Measurements from ENCODE around the gene GGT5. TPM values are rescaled to one million over a fixed set of nuclear protein-coding genes. Genes with fewer than 3 reads are reported as not detected.
"Not testable (repeated sequence)": the region's sequence is repeated elsewhere in the genome, so short reads cannot be mapped to it uniquely, and the experiment has no call there.

Gene GGT5
- total RNA-seq, 2 donors from 2014 or later: 24.9 to 41.2 TPM

GRCh38 chr22:24240381-24240780 lies 4.5 kb downstream of the GGT5 start:
- no peak for DNase-seq

GRCh38 chr22:24238101-24238694 lies 6.7 kb downstream of the GGT5 start:
- intact Hi-C loops (cut with DNase I); H3K36me3 ChIP-seq (replicated peaks in 1 of 2; ENCODE audit: insufficient read depth in 1 of 2, low read depth in 2 of 2); H3K27me3 ChIP-seq; DNase-seq; H3K27ac ChIP-seq; H3K4me1 ChIP-seq; ATAC-seq; H3K9me3 ChIP-seq; H3K4me3 ChIP-seq: not testable (repeated sequence)
- 88 to 93% methylated on average over 13 of the region's 13 CpGs for whole genome bisulfite sequencing, 2 donors

More at GRCh38 chr22:24240381-24240780, 4.5 kb downstream of the GGT5 start:
- H3K27ac ChIP-seq: no peak overlapping the region
- H3K9me3 ChIP-seq: no peaks in the 10 kb centered on the region
- no peak for ATAC-seq
- H3K36me3 ChIP-seq (replicated peaks in 1 of 2; ENCODE audit: insufficient read depth in 1 of 2, low read depth in 2 of 2): no peaks in the 10 kb centered on the region
- intact Hi-C loops (cut with DNase I): no loop called here
- no peak overlapping the region for H3K4me3 ChIP-seq
- WGBS, 2 donors: 77 to 84% methylated on average over 6 of the region's 6 CpGs
- H3K27me3 ChIP-seq: no peaks in the 10 kb centered on the region
- TF ChIP-seq POLR2A (IDR thresholded peaks at IDR 0.05): no peak
- TF ChIP-seq CTCF (IDR thresholded peaks at IDR 0.05): no peak
- H3K4me1 ChIP-seq: peaks cover 7% of the 10 kb centered on the region

- TF ChIP-seq POLR2A (IDR thresholded peaks at IDR 0.05) (no peak), CTCF (IDR thresholded peaks at IDR 0.05) (no peak)
- Histone ChIP-seq H3K4me1 (no peaks in the 10 kb centered on the region), H3K4me3 (no peak overlapping the region), H3K27me3 (no peaks in the 10 kb centered on the region), H3K27ac (no peak overlapping the region), H3K9me3 (no peaks in the 10 kb centered on the region), H3K36me3 (replicated peaks in 1 of 2; ENCODE audit: insufficient read depth in 1 of 2, low read depth in 2 of 2) (no peaks in the 10 kb centered on the region)
- intact Hi-C loops (cut with DNase I): no loop called here
- ATAC-seq (no peak), DNase-seq (no peak)
- 84 to 86% methylated on average over 4 of the region's 4 CpGs for whole genome bisulfite sequencing, 2 donors
Observed at GRCh38 chr22:24236656-24237055, 8.2 kb downstream of the GGT5 start.

GRCh38 chr22:24235315-24235714 lies 9.6 kb downstream of the GGT5 start:
- 55 to 84% methylated on average over 2 to 4 of the region's 4 CpGs for WGBS, 2 donors

GRCh38 chr22:24233816-24234215 lies 11.1 kb downstream of the GGT5 start:
- Histone ChIP-seq H3K27me3 (no peaks in the 10 kb centered on the region), H3K9me3 (no peaks in the 10 kb centered on the region), H3K4me3 (no peak overlapping the region), H3K27ac (no peak overlapping the region), H3K36me3 (replicated peaks in 1 of 2; ENCODE audit: insufficient read depth in 1 of 2, low read depth in 2 of 2) (no peaks in the 10 kb centered on the region), H3K4me1 (no peaks in the 10 kb centered on the region)
- ATAC-seq (no peak), DNase-seq (no peak)
- no peak for TF ChIP-seq CTCF (IDR thresholded peaks at IDR 0.05)
- no peak for TF ChIP-seq POLR2A (IDR thresholded peaks at IDR 0.05)
- WGBS, 2 donors: 90 to 96% methylated on average over 10 to 14 of the region's 14 CpGs
- intact Hi-C loops (cut with DNase I): loop anchor here (5.0 kb wide), 1 partner anchor 42 kb away; no protein-coding TSS in a partner anchor

More at GRCh38 chr22:24235315-24235714, 9.6 kb downstream of the GGT5 start:
- no peak overlapping the region for H3K27ac ChIP-seq
- H3K27me3 ChIP-seq: no peaks in the 10 kb centered on the region
- DNase-seq (no peak), ATAC-seq (no peak)
- H3K4me3 ChIP-seq: no peak overlapping the region
- H3K4me1 ChIP-seq: no peaks in the 10 kb centered on the region
- intact Hi-C loops (cut with DNase I): no loop called here
- no peaks in the 10 kb centered on the region for H3K36me3 ChIP-seq (replicated peaks in 1 of 2; ENCODE audit: insufficient read depth in 1 of 2, low read depth in 2 of 2)
- no peak for TF ChIP-seq CTCF (IDR thresholded peaks at IDR 0.05)
- no peaks in the 10 kb centered on the region for H3K9me3 ChIP-seq

Data from body of pancreas (tissue), 4 donors.